Measurements from ENCODE around the gene MED31.

- TF ChIP-seq, protein P1, sequence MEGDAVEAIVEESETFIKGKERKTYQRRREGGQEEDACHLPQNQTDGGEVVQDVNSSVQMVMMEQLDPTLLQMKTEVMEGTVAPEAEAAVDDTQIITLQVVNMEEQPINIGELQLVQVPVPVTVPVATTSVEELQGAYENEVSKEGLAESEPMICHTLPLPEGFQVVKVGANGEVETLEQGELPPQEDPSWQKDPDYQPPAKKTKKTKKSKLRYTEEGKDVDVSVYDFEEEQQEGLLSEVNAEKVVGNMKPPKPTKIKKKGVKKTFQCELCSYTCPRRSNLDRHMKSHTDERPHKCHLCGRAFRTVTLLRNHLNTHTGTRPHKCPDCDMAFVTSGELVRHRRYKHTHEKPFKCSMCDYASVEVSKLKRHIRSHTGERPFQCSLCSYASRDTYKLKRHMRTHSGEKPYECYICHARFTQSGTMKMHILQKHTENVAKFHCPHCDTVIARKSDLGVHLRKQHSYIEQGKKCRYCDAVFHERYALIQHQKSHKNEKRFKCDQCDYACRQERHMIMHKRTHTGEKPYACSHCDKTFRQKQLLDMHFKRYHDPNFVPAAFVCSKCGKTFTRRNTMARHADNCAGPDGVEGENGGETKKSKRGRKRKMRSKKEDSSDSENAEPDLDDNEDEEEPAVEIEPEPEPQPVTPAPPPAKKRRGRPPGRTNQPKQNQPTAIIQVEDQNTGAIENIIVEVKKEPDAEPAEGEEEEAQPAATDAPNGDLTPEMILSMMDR (IDR thresholded peaks at IDR 0.05; ENCODE audit: poor library complexity), result no peak
- no peak for TF ChIP-seq EZH2 (IDR thresholded peaks at IDR 0.05; ENCODE audit: borderline replicate concordance)
Measured at GRCh38 chr17:6698004-6698403, 46.6 kb upstream of the MED31 start.
